Natural killer cell (primary cell): ENCODE measurements around the gene WEE1. TPM values are rescaled to one million over a fixed set of nuclear protein-coding genes. Genes with fewer than 3 reads are reported as not detected.
A peak's percentile ranks its signal among the peaks of the same experiment; 100 is the strongest.

Experiments
- ATAC-seq, 3 donors: fragments of 150-1000 bp in 2 of 3; fragments of 200-7000 bp in 1 of 3; cut with Tn5 transposase; 1 replicate in 1 of 3; 2 replicates in 2 of 3; pipeline ENCODE4 v1.10.0; 2021; ENCODE audit warnings: mild to moderate bottlenecking in 2 of 3, moderate library complexity in 2 of 3
- DNase-seq, 2 donors: peaks; one replicate each; pipeline versions ENCODE4 v3.0.0 to v3.0.0-alpha.2; 2013 to 2021; ENCODE audit warnings: mixed read lengths in 1 of 2
- H3K27ac ChIP-seq: one replicate; pipeline ENCODE4 v1.5.1; 2013; ENCODE audit warnings: mild to moderate bottlenecking, low read length
- H3K27me3 ChIP-seq: one replicate; pipeline ENCODE4 v1.6.1; 2013; ENCODE audit warnings: low read length; ENCODE audit not compliant: control insufficient read depth, insufficient read depth
- H3K36me3 ChIP-seq: one replicate; pipeline ENCODE4 v1.6.1; 2013; ENCODE audit warnings: low read length; ENCODE audit not compliant: control insufficient read depth, insufficient read depth
- H3K4me1 ChIP-seq: one replicate; pipeline ENCODE4 v1.6.1; 2013; ENCODE audit warnings: low read length; ENCODE audit not compliant: control insufficient read depth, insufficient read depth
- H3K4me3 ChIP-seq: one replicate; pipeline ENCODE4 v1.5.1; 2013; ENCODE audit warnings: low read length
- H3K9me3 ChIP-seq: one replicate; pipeline ENCODE4 v1.6.1; 2013; ENCODE audit warnings: low read length; ENCODE audit not compliant: control insufficient read depth, insufficient read depth
- H3K27ac Mint-ChIP-seq, 2 donors: one replicate each; pipeline ENCODE4 v1.8.0; 2022; ENCODE audit warnings: mild to moderate bottlenecking in 2 of 2, mixed read lengths in 2 of 2, moderate library complexity in 1 of 2
- H3K27me3 Mint-ChIP-seq, 2 donors: one replicate each; pipeline ENCODE4 v1.8.0; 2022; ENCODE audit warnings: low read depth in 2 of 2, mixed read lengths in 2 of 2
- H3K36me3 Mint-ChIP-seq: one replicate; pipeline ENCODE4 v1.8.0; 2022; ENCODE audit warnings: mixed read lengths
- H3K4me1 Mint-ChIP-seq, 2 donors: one replicate each; pipeline ENCODE4 v1.8.0; 2022; ENCODE audit warnings: mixed read lengths in 2 of 2
- H3K4me3 Mint-ChIP-seq: one replicate; pipeline ENCODE4 v1.8.0; 2022; ENCODE audit warnings: mild to moderate bottlenecking, moderate library complexity, mixed read lengths
- H3K9me3 Mint-ChIP-seq, 2 donors: one replicate each; pipeline ENCODE4 v1.8.0; 2022; ENCODE audit warnings: mixed read lengths in 2 of 2
- WGBS: methylation state at CpG from one replicate; pipeline ENCODE4 v1.1.7; 2013; ENCODE audit warnings: missing lambda C conversion rate; ENCODE audit not compliant: insufficient coverage; 5-methylcytosine and 5-hydroxymethylcytosine counted together
- intact Hi-C: fragments of 100-400 bp; cut with micrococcal nuclease; formaldehyde crosslinking; loops from one replicate; pipeline ENCODE4 v1.14.2; 2022
- total RNA-seq, 4 donors: library from RNA; stranded (reverse); fragments of 120-200 nt in 1 of 4; gene quantifications; one replicate each; pipeline versions ENCODE4 v1.2.3 to v1.2.4, GENCODE V29; 2013 to 2022
- TF ChIP-seq, protein P1 (sequence below): fragments of 200-600 bp; IDR thresholded peaks from one replicate; pipeline ENCODE4 v1.8.0; 2022; ENCODE audit warnings: antibody characterized with exemption

Gene WEE1
- total RNA-seq, 3 donors from 2014 or later (not counting 1 experiment from before 2014, with no cell fraction given) = 17.1 to 20.8 (median 19.0) TPM

DNA sequence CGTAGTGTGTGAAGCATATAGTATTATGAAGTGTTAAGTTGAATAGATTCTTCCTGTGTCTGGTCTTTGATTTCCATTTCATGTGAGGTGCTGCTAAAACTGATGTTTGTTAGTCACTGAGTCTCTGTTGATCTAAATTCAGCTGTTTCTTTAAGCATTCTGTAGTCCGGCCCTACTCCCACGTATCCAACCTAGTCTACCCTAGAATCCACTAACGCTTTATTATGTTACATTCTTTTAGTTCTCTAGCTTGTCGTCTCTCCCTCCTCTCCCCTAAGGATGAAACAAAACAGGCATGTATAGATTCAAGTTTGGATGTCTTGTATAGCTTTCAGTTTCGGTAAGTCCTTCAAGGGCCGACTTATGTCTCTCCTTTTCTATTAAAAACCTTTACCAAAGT lies 4.1 kb downstream of the WEE1 start:
- peak overlapping the region; percentile 76 for H3K4me3 Mint-ChIP-seq
- peaks cover 35 to 38% of the 10 kb centered on the region in 2 donors for H3K4me1 Mint-ChIP-seq
- DNase-seq (peak in 1 of 2 donors; percentile 52), ATAC-seq (no peak)
- Histone ChIP-seq H3K4me1 (peaks cover 13% of the 10 kb centered on the region), H3K9me3 (no peaks in the 10 kb centered on the region), H3K36me3 (peaks cover 11% of the 10 kb centered on the region), H3K27ac (peak overlapping the region; percentile 67), H3K4me3 (peak overlapping the region; percentile 9), H3K27me3 (no peaks in the 10 kb centered on the region)
- H3K27me3 Mint-ChIP-seq = no peaks in the 10 kb centered on the region
- intact Hi-C loops = no loop called here
- TF ChIP-seq, protein P1, sequence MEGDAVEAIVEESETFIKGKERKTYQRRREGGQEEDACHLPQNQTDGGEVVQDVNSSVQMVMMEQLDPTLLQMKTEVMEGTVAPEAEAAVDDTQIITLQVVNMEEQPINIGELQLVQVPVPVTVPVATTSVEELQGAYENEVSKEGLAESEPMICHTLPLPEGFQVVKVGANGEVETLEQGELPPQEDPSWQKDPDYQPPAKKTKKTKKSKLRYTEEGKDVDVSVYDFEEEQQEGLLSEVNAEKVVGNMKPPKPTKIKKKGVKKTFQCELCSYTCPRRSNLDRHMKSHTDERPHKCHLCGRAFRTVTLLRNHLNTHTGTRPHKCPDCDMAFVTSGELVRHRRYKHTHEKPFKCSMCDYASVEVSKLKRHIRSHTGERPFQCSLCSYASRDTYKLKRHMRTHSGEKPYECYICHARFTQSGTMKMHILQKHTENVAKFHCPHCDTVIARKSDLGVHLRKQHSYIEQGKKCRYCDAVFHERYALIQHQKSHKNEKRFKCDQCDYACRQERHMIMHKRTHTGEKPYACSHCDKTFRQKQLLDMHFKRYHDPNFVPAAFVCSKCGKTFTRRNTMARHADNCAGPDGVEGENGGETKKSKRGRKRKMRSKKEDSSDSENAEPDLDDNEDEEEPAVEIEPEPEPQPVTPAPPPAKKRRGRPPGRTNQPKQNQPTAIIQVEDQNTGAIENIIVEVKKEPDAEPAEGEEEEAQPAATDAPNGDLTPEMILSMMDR = no peak
- peak overlapping the region; percentile 86 to 87 for H3K27ac Mint-ChIP-seq
- H3K9me3 Mint-ChIP-seq = no peaks in the 10 kb centered on the region
- WGBS = 67% methylated on average over 4 of the region's 7 CpGs
- H3K36me3 Mint-ChIP-seq = no peaks in the 10 kb centered on the region

DNA sequence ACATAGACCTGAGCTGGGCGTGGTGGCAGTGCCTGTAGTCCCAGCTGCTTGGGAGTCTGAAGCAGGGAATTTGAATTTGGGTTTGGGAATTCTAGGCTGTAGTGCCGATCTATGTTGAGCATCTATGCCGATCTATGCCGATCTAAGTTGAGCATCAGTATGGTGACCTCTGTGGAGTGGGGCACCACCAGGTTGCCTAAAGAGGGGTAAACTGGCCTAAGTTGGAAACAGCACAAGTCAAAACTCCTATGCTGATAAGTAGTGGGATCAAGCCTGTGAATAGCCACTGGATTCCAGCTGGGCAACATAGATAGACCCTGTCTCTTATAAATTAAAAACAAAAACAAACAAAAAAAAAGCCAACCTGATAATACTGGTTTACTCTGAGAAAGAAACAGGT lies 7.4 kb downstream of the WEE1 start:
- Mint-ChIP-seq H3K4me3 (no peak overlapping the region), H3K27me3 (no peaks in the 10 kb centered on the region), H3K36me3 (peaks cover under 1% of the 10 kb centered on the region), H3K4me1 (peaks cover 20 to 24% of the 10 kb centered on the region in 2 donors), H3K27ac (peak overlapping the region in 1 of 2 donors; percentile 24), H3K9me3 (no peaks in the 10 kb centered on the region)
- ATAC-seq (no peak), DNase-seq (no peak)
- Histone ChIP-seq H3K9me3 (no peaks in the 10 kb centered on the region), H3K4me1 (no peaks in the 10 kb centered on the region), H3K27me3 (no peaks in the 10 kb centered on the region), H3K27ac (no peak overlapping the region), H3K36me3 (peaks cover 16% of the 10 kb centered on the region), H3K4me3 (no peak overlapping the region)
- TF ChIP-seq, protein P1 = no peak
- intact Hi-C loops = no loop called here
- 99% methylated on average over 4 of the region's 4 CpGs for WGBS

DNA sequence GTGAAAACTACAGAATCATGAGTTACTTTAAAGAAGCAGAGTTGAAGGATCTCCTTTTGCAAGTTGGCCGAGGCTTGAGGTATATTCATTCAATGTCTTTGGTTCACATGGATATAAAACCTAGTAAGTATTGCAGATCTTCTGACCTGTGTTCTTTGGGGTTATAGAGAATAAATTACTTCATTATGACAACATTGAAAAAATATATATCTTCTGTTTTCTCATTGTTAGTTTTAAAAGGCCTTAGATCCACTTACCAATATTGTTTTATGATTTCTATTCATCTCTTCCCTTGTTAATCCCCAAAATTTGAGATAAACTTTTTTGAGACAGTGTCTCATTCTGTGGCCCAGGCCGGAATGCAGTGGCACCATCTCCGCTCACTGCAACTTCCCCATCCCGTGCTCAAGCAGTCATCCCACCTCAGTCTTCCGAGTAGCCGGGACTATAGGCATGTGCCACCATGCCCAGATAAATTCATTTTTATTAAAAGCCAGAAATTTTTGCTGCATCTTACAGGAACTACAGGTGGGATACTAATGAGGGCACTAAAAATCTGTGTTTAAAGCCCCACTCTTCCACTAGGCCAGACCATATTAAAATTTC lies 8.2 kb downstream of the WEE1 start:
- DNase-seq = no peak
- H3K9me3 ChIP-seq = no peaks in the 10 kb centered on the region
- Mint-ChIP-seq H3K27me3 (no peaks in the 10 kb centered on the region), H3K36me3 (peaks cover 8% of the 10 kb centered on the region), H3K9me3 (no peaks in the 10 kb centered on the region), H3K4me3 (no peak overlapping the region), H3K4me1 (peaks cover 19 to 20% of the 10 kb centered on the region in 2 donors), H3K27ac (peak overlapping the region in 1 of 2 donors; percentile 24)
- no peaks in the 10 kb centered on the region for H3K4me1 ChIP-seq
- peaks cover 22% of the 10 kb centered on the region for H3K36me3 ChIP-seq
- H3K4me3 ChIP-seq = no peak overlapping the region
- intact Hi-C loops = no loop called here
- no peak for ATAC-seq
- TF ChIP-seq, protein P1 = no peak
- H3K27me3 ChIP-seq = no peaks in the 10 kb centered on the region
- no peak overlapping the region for H3K27ac ChIP-seq
- WGBS = 99% methylated on average over 6 of the region's 6 CpGs

DNA sequence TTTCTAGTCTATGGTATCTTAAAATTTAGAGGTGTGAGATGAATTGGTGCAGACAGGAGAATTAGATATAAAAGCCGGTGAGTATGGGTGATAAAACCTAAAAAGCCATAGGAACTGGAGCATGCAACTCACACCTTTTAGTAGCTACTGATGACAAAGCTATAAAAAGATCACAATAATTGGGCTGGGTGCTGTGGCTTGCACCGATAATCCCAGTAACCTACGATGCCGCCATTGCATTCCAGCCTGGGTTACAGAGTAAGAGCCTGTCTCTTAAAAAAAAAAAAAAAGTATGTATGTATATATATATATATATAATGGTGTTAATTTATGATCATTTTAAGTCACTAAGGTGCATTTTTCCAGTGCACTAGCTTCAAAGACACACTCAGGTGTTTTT lies 17.2 kb downstream of the WEE1 start:
- Mint-ChIP-seq H3K4me3 (no peak overlapping the region), H3K27ac (no peak overlapping the region)
- no peak for DNase-seq

More for the DNA sequence above, 17.2 kb downstream of the WEE1 start:
- Histone ChIP-seq H3K9me3 (no peaks in the 10 kb centered on the region), H3K4me1 (no peaks in the 10 kb centered on the region), H3K27ac (no peak overlapping the region), H3K27me3 (no peaks in the 10 kb centered on the region), H3K36me3 (peaks cover 31% of the 10 kb centered on the region), H3K4me3 (no peak overlapping the region)
- WGBS = 100% methylated on average over 2 of the region's 4 CpGs
- no peak for ATAC-seq
- Mint-ChIP-seq H3K4me1 (no peaks in the 10 kb centered on the region), H3K27me3 (no peaks in the 10 kb centered on the region), H3K36me3 (peaks cover 9% of the 10 kb centered on the region), H3K9me3 (no peaks in the 10 kb centered on the region)
- intact Hi-C loops = no loop called here
- TF ChIP-seq, protein P1 = no peak
